Caco-2 (cell line): ENCODE measurements around the gene TRMT2A. TPM values are rescaled to one million over a fixed set of nuclear protein-coding genes. Genes with fewer than 3 reads are reported as not detected.

Source experiments
- BruUV-seq: library from RNA; stranded (reverse); fragments of 400-500 nt; replicated peaks from 2 replicates; lab custom pipeline; 2021; lab: Mats Ljungman, UMichigan
- CTCF ChIA-PET: fragments of 300-600 bp; sonication (Branson Sonifier 250); formaldehyde crosslinking; loops from one replicate; lab custom pipeline; 2022; ENCODE audit warnings: antibody characterized with exemption; lab: Charles Lee
- POLR2A ChIA-PET: fragments of 300-600 bp; sonication (Branson Sonifier 250); formaldehyde crosslinking; loops from one replicate; lab custom pipeline; 2022; ENCODE audit warnings: antibody characterized with exemption; lab: Charles Lee
- DNase-seq, 2 experiments: peaks; one replicate each; pipeline versions ENCODE4 v3.0.0 to v3.0.0-alpha.2; 2020 to 2022
- H3K27me3 ChIP-seq: replicated peaks from 2 replicates; pipeline ENCODE4 v1.6.0; 2011; ENCODE audit warnings: low read length; ENCODE audit not compliant: control insufficient read depth, insufficient read depth
- H3K36me3 ChIP-seq: 2 replicates; pipeline ENCODE4 v1.5.1; 2011; ENCODE audit warnings: low read length; ENCODE audit not compliant: control insufficient read depth, insufficient read depth
- H3K4me1 ChIP-seq: fragments of 250-450 bp; sonication (Bioruptor Pico); 2 replicates; pipeline ENCODE4 v1.5.1; 2020; ENCODE audit warnings: mild to moderate bottlenecking
- H3K4me3 ChIP-seq: 2 replicates; pipeline ENCODE4 v1.5.1; 2011; ENCODE audit warnings: low read depth, mild to moderate bottlenecking, control low read depth, low read length
- H3K9me3 ChIP-seq: fragments of 250-450 bp; sonication (Bioruptor Pico); 2 replicates; pipeline ENCODE4 v1.5.1; 2020; ENCODE audit warnings: mild to moderate bottlenecking, moderate library complexity
- H3K27ac Mint-ChIP-seq: one replicate; pipeline ENCODE4 v1.8.0; 2022; ENCODE audit warnings: mixed read lengths; ENCODE audit not compliant: unreplicated experiment
- H3K27me3 Mint-ChIP-seq: one replicate; pipeline ENCODE4 v1.8.0; 2022; ENCODE audit warnings: mixed read lengths; ENCODE audit not compliant: insufficient read depth, unreplicated experiment
- H3K36me3 Mint-ChIP-seq: one replicate; pipeline ENCODE4 v1.8.0; 2022; ENCODE audit warnings: mild to moderate bottlenecking, mixed read lengths; ENCODE audit not compliant: insufficient read depth, unreplicated experiment
- H3K4me1 Mint-ChIP-seq: one replicate; pipeline ENCODE4 v1.8.0; 2022; ENCODE audit warnings: low read depth, mixed read lengths; ENCODE audit not compliant: unreplicated experiment
- H3K4me3 Mint-ChIP-seq: one replicate; pipeline ENCODE4 v1.8.0; 2022; ENCODE audit warnings: mild to moderate bottlenecking, moderate library complexity, mixed read lengths; ENCODE audit not compliant: unreplicated experiment
- H3K9me3 Mint-ChIP-seq: one replicate; pipeline ENCODE4 v1.8.0; 2022; ENCODE audit warnings: mixed read lengths; ENCODE audit not compliant: unreplicated experiment
- CTCF ChIP-seq, 2 experiments: fragments of 200-600 bp in 1 of 2; IDR thresholded peaks; 1 replicate in 1 of 2; 2 replicates in 1 of 2; pipeline versions ENCODE4 v1.5.1 to v1.8.0; 2011 to 2022; ENCODE audit warnings: antibody characterized with exemption in 1 of 2, control low read depth in 1 of 2, inconsistent platforms in 1 of 2, low read depth in 1 of 2, low read length in 1 of 2, mild to moderate bottlenecking in 1 of 2, moderate library complexity in 1 of 2; ENCODE audit not compliant: insufficient read depth in 1 of 2, severe bottlenecking in 1 of 2, unreplicated experiment in 1 of 2
- intact Hi-C: fragments of 100-400 bp; cut with micrococcal nuclease; formaldehyde crosslinking; loops from one replicate; pipeline ENCODE4 v1.10.0; 2022; ENCODE audit not compliant: unreplicated experiment
- total RNA-seq: library from RNA; stranded (reverse); gene quantifications from 2 replicates; pipeline ENCODE4 v1.2.3, GENCODE V29; 2022

The TRMT2A gene
- total RNA-seq, 1 experiment from 2014 or later, result 41.1 TPM

GRCh38 chr22:20129747-20130014 lies 12.7 kb upstream of the TRMT2A start:
- no peak for DNase-seq
- Histone ChIP-seq H3K4me3 (no peak overlapping the region), H3K27me3 (no peaks in the 10 kb centered on the region), H3K9me3 (no peaks in the 10 kb centered on the region), H3K4me1 (no peaks in the 10 kb centered on the region), H3K36me3 (no peaks in the 10 kb centered on the region; the same call in 1 of the 2 replicates)
- H3K27me3 Mint-ChIP-seq, result no peaks in the 10 kb centered on the region
- no TSS peak for BruUV-seq
- CTCF ChIA-PET, result interaction anchor here (1.2 kb wide), 1 partner anchor 12 kb away, joined by 5 read pairs; the partner anchor contains the start of gene TRMT2A
- intact Hi-C loops, result no loop called here
- H3K9me3 Mint-ChIP-seq, result no peaks in the 10 kb centered on the region
- no peak overlapping the region for H3K4me3 Mint-ChIP-seq
- POLR2A ChIA-PET, result interaction anchor here (2.4 kb wide), 1 partner anchor 12 kb away, joined by 7 read pairs; the partner anchor contains the start of gene TRMT2A
- no peak overlapping the region for H3K27ac Mint-ChIP-seq
- H3K36me3 Mint-ChIP-seq, result peaks cover 61% of the 10 kb centered on the region
- TF ChIP-seq CTCF (IDR thresholded peaks at IDR 0.05; ENCODE audit: insufficient read depth in 1 of 2, low read depth in 1 of 2, low read length in 1 of 2, severe bottlenecking in 1 of 2, unreplicated experiment in 1 of 2), result no peak
- no peaks in the 10 kb centered on the region for H3K4me1 Mint-ChIP-seq

- intact Hi-C loops, result no loop called here
- Mint-ChIP-seq H3K36me3 (peaks cover 66% of the 10 kb centered on the region), H3K27ac (no peak overlapping the region), H3K4me3 (peak overlapping the region; percentile 19), H3K9me3 (no peaks in the 10 kb centered on the region), H3K4me1 (no peaks in the 10 kb centered on the region), H3K27me3 (no peaks in the 10 kb centered on the region)
- CTCF ChIA-PET, result interaction anchor here (0.7 to 1.2 kb wide), 2 partner anchors 12 to 18 kb away, joined by 3 to 5 read pairs; partner anchors contain the start of gene TRMT2A
- POLR2A ChIA-PET, result interaction anchor here (2.4 kb wide), 1 partner anchor 12 kb away, joined by 7 read pairs; the partner anchor contains the start of gene TRMT2A
- Histone ChIP-seq H3K4me1 (no peaks in the 10 kb centered on the region), H3K36me3 (no peaks in the 10 kb centered on the region; the same call in 1 of the 2 replicates), H3K27me3 (no peaks in the 10 kb centered on the region), H3K9me3 (no peaks in the 10 kb centered on the region), H3K4me3 (no peak overlapping the region)
- peak; percentile 40 to 46 for TF ChIP-seq CTCF (IDR thresholded peaks at IDR 0.05; ENCODE audit: insufficient read depth in 1 of 2, low read depth in 1 of 2, low read length in 1 of 2, severe bottlenecking in 1 of 2, unreplicated experiment in 1 of 2)
- BruUV-seq, result no TSS peak
- DNase-seq, result peak in 1 of 2 experiments; percentile 49
These were observed 12.1 kb upstream of the TRMT2A start for GRCh38 chr22:20128902-20129746.

- TF ChIP-seq CTCF (IDR thresholded peaks at IDR 0.05; ENCODE audit: insufficient read depth in 1 of 2, low read depth in 1 of 2, low read length in 1 of 2, severe bottlenecking in 1 of 2, unreplicated experiment in 1 of 2), result no peak
- no peaks in the 10 kb centered on the region; the same call in 1 of the 2 replicates for H3K36me3 ChIP-seq
- no TSS peak for BruUV-seq
- DNase-seq, result no peak
- intact Hi-C loops, result no loop called here
- no peaks in the 10 kb centered on the region for H3K4me1 ChIP-seq
- CTCF ChIA-PET, result interaction anchor here (0.7 to 1.2 kb wide), 2 partner anchors 11 to 18 kb away, joined by 3 to 5 read pairs; partner anchors contain the start of gene TRMT2A
- H3K27me3 Mint-ChIP-seq, result no peaks in the 10 kb centered on the region
- H3K4me1 Mint-ChIP-seq, result no peaks in the 10 kb centered on the region
- POLR2A ChIA-PET, result interaction anchor here (2.4 kb wide), 1 partner anchor 11 kb away, joined by 7 read pairs; the partner anchor contains the start of gene TRMT2A
- H3K36me3 Mint-ChIP-seq, result peaks cover 72% of the 10 kb centered on the region
- no peak overlapping the region for H3K27ac Mint-ChIP-seq
- no peaks in the 10 kb centered on the region for H3K27me3 ChIP-seq
- no peaks in the 10 kb centered on the region for H3K9me3 Mint-ChIP-seq
- H3K4me3 ChIP-seq, result no peak overlapping the region
- H3K4me3 Mint-ChIP-seq, result no peak overlapping the region
- no peaks in the 10 kb centered on the region for H3K9me3 ChIP-seq
These were observed 11.5 kb upstream of the TRMT2A start for GRCh38 chr22:20128619-20128901.
